Prostate gland (tissue), 2 donors: ENCODE measurements around the gene TPPP2.

Experiments used
- CTCF ChIP-seq, 4 experiments: fragments of 200-600 bp in 2 of 4; fragments of 450-650 bp in 2 of 4; sonication (generic) in 2 of 4; IDR thresholded peaks; 1 replicate in 3 of 4; 2 replicates in 1 of 4; pipeline ENCODE4 v1.5.1; 2016 to 2019; ENCODE audit warnings: antibody characterized with exemption in 4 of 4, mild to moderate bottlenecking in 2 of 4, moderate library complexity in 2 of 4
- POLR2AphosphoS5 ChIP-seq: sonication (generic); formaldehyde crosslinking; IDR thresholded peaks from one replicate; pipeline ENCODE4 v1.6.1; 2017; ENCODE audit warnings: antibody characterized with exemption

GRCh38 chr14:21038441-21039422, 8.7 kb downstream of the TPPP2 start:
- TF ChIP-seq CTCF (IDR thresholded peaks at IDR 0.05) (peak in 1 of 4 experiments; percentile 7), POLR2AphosphoS5 (peak; percentile 89)
